Kidney capillary endothelial cell (primary cell): Measurements from ENCODE around the gene FOXO3B.
"Not testable (repeated sequence)": the region's sequence is repeated elsewhere in the genome, so short reads cannot be mapped to it uniquely, and the experiment has no call there.

Experiments used
- DNase-seq: peaks from one replicate; pipeline ENCODE4 v3.0.0-alpha.2; 2018; ENCODE audit warnings: low spot score

FOXO3B gene

GRCh38 chr17:18650094-18650493, 32.0 kb downstream of the FOXO3B start:
- DNase-seq: not testable (repeated sequence)

GRCh38 chr17:18644291-18644690, 37.8 kb downstream of the FOXO3B start, which contains the start of gene TBC1D28:
Gene TBC1D28, minus strand, starts transcription at chr17:18644391. Its CDS starts 3,039 bp downstream, at chr17:18641352.
- not testable (repeated sequence) for DNase-seq

DNA sequence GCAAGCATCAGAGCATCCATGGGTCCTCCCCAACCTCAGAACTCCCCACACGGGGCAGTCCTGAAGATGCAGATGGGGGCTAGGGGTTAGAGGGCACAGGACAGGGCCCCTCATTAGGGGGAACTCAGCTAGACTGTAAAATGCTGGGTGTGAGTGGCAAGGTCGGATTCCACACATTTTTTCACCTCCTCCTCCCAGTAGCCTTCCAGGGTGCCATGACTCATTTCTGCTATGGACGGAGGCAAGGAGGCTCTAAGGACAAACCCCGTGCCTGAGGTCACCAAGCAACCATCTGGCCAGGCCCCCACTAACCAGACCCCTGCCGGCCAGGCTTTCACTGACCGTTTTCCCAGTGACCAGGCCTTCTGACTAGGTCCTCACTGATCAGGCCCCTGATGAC, 39.0 kb downstream of the FOXO3B start:
- not testable (repeated sequence) for DNase-seq

GRCh38 chr17:18638357-18638756, 43.8 kb downstream of the FOXO3B start:
- not testable (repeated sequence) for DNase-seq

- not testable (repeated sequence) for DNase-seq
Observed at GRCh38 chr17:18636237-18636636, 45.9 kb downstream of the FOXO3B start.

DNA sequence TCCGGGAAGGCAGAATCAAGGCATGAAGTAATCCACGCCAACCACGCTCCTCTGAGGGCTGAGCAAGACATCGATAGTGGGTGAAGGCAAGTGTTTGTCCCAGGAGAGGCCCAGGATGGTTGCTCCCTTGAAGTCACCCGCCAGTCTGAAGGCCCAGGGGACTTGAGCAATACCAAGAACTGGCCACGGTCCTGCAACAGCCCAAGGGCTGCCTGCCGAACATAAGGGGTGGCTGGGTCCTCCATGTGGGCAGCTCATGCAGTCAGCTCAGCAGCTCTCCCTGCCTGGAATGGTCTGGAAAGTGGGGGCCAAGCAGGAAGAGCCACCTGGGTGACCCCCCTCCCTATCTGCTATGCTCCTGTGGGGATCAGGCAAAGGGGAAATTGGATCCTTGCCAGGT, 46.3 kb downstream of the FOXO3B start:
- not testable (repeated sequence) for DNase-seq

GRCh38 chr17:18634550-18635263, 47.4 kb downstream of the FOXO3B start:
- not testable (repeated sequence) for DNase-seq
